Cardiac septum (tissue), 1 donor: ENCODE data around the gene KIF17. TPM values are rescaled to one million over a fixed set of nuclear protein-coding genes. Genes with fewer than 3 reads are reported as not detected.
A peak's percentile ranks its signal among the peaks of the same experiment; 100 is the strongest.
"Not testable (repeated sequence)": the region's sequence is repeated elsewhere in the genome, so short reads cannot be mapped to it uniquely, and the experiment has no call there.

Experiments used
- DNase-seq: peaks from one replicate; pipeline ENCODE4 v3.0.0-alpha.2; 2020; ENCODE audit warnings: low spot score
- intact Hi-C: fragments of 100-400 bp; cut with DNase I; formaldehyde crosslinking; loops from one replicate; pipeline ENCODE4 v1.14.0; 2022
- total RNA-seq: library from RNA; stranded (reverse); fragmentation: NEBNext Ultra II Directional; extraction: Animal tissue kit (Norgen Biotek cat#: 25700); gene quantifications from one replicate; pipeline ENCODE4 v1.2.1, GENCODE V29; 2021
- donor health status: DM: no; HTN: no; CAD: no.

KIF17 gene
- total RNA-seq, 1 donor from 2014 or later, result 1.5 TPM

- peak; percentile 90 for DNase-seq
- intact Hi-C loops, result loop anchor here (1.0 kb wide), 1 partner anchor 499 kb away; no protein-coding TSS in a partner anchor
These were observed 21.1 kb downstream of the KIF17 start for GRCh38 chr1:20696397-20697333.

DNA sequence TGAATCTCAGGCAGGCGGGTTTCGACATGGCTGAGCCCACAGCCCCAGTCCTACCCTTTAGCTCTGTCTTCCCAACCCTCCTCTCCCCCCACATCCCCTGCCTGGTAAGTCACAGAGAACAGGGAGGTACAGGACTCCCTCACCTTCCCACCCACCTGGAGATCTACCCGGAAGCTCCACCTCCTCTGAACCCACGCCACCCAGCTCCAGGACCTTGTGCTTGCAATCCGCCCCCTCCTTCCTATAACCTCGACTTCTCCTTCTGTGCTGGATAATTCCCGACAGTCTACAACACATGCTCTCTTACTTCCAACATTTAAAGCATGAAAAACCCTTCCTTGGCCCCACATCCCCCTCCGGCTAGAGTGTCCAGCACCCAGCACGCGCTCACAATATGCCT, 22.3 kb downstream of the KIF17 start:
- intact Hi-C loops, result no loop called here
- DNase-seq, result no peak

- intact Hi-C loops, result no loop called here
- DNase-seq, result no peak
These were observed 24.2 kb downstream of the KIF17 start for GRCh38 chr1:20693623-20694022.

- no peak for DNase-seq
- intact Hi-C loops, result no loop called here
These were observed 25.9 kb downstream of the KIF17 start for GRCh38 chr1:20691872-20692271.

GRCh38 chr1:20689645-20690056, 28.2 kb downstream of the KIF17 start:
- intact Hi-C loops, result no loop called here
- no peak for DNase-seq

DNA sequence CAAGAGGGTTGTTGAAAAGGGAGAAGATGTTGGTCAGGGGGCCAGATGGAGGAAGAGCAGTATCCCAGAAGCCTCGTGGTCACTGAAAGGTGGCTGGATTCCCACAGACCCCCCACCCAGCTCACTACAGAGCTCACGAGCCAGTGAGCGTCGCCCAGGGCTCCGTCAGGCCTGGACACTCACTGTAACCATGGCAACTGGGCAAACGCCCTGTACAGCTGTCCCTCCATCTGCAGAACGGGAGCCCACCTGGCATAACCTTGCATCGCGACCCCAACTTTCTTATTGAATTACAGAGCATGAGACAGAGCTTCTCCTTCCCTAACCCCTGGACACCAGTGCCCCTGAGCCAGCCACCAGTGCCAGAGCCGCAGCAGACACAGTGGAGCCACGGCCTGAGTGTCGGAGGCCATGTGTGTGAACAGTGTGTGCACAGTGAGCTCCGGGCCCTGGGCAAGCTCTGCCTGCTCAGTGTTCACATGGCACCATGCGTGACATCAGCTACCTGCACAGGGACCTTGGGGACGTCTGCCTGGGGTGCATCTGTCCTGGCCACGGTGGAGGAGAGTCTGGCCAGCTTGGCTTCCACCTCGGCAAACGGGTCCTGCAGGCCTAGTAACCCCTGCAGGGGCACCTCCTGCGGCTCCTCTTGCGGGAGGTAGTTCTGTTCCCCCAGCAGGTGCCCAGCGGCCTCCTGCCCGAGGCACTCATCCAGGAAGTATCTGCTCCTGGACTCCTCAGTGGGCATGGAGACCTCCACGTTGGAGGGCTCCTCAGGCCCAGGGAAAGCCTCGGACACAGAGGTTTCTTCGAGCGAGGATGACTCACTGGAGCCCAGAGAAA, 30.7 kb downstream of the KIF17 start:
- intact Hi-C loops, result no loop called here
- no peak for DNase-seq

GRCh38 chr1:20685741-20686140, 32.1 kb downstream of the KIF17 start:
- intact Hi-C loops, result no loop called here
- no peak for DNase-seq

DNA sequence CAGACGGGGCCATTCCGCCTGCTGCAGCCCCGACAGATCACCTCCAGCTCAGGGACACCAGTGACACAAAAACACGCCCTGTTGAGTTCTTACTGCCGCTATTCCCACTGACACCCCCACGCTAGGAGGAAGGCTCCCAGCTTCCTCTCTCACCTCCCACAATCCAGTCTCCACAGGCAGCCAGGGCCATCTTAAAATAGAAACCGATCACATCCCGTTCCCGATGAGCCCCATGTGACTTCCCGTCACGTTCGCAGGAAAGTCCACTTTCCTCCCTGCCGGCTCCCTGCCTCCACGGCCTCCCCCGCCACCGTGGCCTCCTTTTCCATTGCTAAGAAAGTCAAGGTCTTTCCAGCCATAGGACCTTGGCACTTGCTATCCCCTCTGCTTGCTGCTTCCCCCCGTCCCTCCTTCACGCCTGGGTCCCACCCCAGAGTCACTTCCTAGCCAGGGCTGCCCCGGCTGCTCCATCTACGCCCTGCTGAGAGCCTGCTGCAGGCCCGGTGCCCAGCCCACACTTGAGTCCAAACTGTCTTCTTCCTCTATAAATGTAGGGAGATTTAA, 32.6 kb downstream of the KIF17 start:
- DNase-seq, result peak; percentile 82
- intact Hi-C loops, result no loop called here

DNA sequence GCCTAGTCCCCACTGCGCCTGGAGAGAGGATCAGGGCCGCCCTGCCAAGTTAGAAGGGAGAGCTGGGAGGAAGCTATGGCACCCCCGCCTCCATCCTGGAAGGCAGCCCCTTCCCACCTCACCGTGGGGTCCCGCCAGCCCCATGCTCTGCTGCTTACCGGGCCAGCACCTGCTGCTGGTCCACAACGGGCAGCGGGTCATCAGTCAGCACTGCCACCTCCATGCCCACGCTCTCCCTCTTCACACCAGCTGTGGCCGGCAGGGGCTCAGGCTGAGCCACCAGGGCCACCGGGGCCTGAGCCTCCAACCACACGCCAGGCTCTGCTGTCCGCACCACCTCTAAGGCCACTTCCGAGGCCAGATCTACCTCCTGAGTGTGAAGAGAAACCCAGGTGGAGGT, 33.2 kb downstream of the KIF17 start:
- DNase-seq, result no peak
- intact Hi-C loops, result no loop called here

GRCh38 chr1:20684050-20684620, 33.7 kb downstream of the KIF17 start:
- no peak for DNase-seq
- intact Hi-C loops, result no loop called here

GRCh38 chr1:20683614-20684013, 34.2 kb downstream of the KIF17 start:
- intact Hi-C loops, result no loop called here
- no peak for DNase-seq

DNA sequence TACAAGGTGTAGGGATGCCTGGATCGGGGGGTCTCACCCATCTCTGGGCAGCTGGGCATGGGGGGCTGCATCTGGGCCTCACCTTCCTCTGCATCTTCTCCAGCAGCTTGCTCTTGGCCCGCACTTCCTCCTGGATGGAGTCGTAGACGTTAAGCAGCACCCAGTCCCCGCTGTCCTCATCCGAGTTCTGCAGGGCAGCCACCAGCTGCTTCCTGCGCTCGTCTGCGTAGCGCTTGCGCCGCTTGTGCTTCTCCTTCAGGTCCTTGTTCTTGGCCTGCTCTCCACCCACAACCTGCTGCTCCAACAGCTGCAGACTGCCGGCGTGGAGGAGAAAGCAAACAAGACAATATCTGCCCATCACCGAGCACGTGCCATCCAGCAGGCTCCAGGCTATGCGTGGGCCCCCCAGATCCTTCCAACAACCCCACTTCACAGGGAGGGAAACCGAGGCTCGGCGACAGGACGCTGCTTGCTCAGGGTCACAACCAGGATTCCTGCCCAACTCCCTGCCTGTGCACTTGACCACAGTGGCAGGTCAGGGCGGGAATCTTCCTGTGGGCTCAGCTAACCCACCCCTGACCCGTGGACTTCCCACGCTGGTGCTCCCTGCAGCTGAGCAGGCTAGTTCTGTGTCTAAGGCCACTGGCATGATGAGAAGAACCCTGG, 35.1 kb downstream of the KIF17 start:
- intact Hi-C loops, result no loop called here
- no peak for DNase-seq

DNA sequence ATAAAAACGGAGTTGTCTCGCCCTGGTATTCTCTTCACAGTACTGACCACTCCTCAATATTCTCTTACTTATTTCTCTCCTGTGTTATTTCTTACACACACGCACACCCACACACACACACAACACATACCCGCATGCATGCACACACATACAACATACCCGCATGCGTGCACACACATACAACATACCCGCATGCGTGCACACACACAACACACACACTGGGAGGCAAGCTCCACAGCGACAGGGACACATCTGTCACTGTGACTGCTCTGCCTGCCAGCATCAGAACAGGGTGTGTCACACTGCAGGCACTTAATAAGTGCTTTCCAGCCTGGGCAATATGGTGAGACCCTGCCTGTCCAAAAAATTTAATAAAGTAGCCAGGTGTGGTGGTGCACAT, 35.8 kb downstream of the KIF17 start:
- no peak for DNase-seq
- intact Hi-C loops, result no loop called here

DNA sequence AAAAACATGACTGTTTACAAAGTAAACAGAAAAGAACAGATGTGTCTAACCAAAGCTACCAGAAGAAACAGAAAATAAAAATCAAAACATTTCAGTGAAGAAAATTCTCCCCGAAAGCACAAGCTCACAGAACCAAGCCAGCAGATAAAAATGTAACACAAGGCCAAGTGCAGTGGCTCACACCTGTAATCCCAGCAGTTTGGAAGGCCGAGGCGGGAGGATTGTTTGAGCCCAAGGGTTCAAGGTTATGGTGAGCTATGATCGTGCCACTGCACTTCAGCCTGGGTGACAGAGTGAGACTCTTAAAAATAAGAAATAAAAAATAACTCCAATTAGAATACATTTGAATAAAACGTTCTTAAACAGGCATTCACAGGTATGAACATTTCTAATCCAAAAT, 37.5 kb downstream of the KIF17 start:
- DNase-seq, result no peak
- intact Hi-C loops, result no loop called here

DNA sequence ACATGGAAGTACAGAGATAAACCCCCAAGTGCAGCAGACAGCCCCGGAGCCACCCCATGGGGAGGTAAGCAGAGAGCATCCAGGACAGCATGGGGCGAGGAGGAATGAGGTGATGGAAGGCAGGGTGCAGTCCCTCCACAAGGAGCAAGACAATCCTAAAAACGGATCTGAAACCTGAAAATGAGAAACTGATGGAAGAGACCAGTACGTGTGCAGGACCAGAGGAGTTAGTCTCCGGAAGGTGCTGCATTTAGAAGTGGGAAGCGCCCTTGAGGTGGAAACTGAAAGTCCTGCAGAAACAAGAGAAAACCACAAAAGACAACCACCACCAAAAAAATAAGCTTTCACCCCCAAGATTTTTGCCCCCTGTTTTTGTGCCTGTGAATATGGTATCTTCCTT, 39.2 kb downstream of the KIF17 start:
- intact Hi-C loops, result no loop called here
- DNase-seq, result no peak

DNA sequence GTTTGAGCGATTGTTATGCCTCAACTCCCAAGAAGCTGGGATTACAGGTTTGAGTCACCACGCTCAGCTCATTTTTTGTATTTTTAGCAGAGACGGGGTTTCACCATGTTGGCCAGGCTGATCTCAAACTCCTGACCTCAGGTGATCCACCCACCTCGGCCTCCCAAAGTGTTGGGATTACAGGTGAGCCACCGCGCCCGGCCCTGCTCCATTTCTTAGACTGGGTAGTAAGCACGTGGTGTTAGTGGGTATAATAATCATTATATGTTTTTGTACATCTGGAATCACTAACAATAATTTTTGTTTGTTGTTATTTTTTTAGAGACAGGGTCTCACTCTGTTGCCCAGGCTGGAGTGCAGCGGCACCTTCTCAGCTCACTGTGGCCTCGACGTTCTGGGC, 44.2 kb downstream of the KIF17 start:
- intact Hi-C loops, DNase-seq: not testable (repeated sequence)

- intact Hi-C loops, result no loop called here
- DNase-seq, result no peak
These were observed 45.6 kb downstream of the KIF17 start for GRCh38 chr1:20672265-20672632.

- DNase-seq, result no peak
- intact Hi-C loops, result no loop called here
These were observed 46.9 kb downstream of the KIF17 start for GRCh38 chr1:20670936-20671335.

GRCh38 chr1:20668581-20668980, 49.2 kb downstream of the KIF17 start:
- intact Hi-C loops, result no loop called here
- DNase-seq, result no peak

GRCh38 chr1:20666804-20667203, 51.0 kb downstream of the KIF17 start:
- no peak for DNase-seq
- intact Hi-C loops, result no loop called here
